IMR-90 (cell line): ENCODE results near the gene TNS3. TPM values are rescaled to one million over a fixed set of nuclear protein-coding genes. Genes with fewer than 3 reads are reported as not detected.

Source experiments
- ATAC-seq: fragments of 200-7000 bp; cut with Tn5 transposase; 2 replicates; pipeline ENCODE4 v1.9.1; 2020; ENCODE audit warnings: low read depth, mild to moderate bottlenecking, moderate library complexity
- BruUV-seq: library from RNA; stranded (reverse); fragments of 400-500 nt; replicated peaks from 2 replicates; lab custom pipeline; 2021; lab: Mats Ljungman, UMichigan
- CTCF ChIA-PET: fragments of 300-600 bp; formaldehyde crosslinking; extraction: SDS; loops from one replicate; lab custom pipeline; 2021; ENCODE audit warnings: antibody characterized with exemption; lab: Yijun Ruan, JAX
- POLR2A ChIA-PET: fragments of 300-600 bp; sonication (Branson Sonifier 250); formaldehyde crosslinking; loops from one replicate; lab custom pipeline; 2022; ENCODE audit warnings: antibody characterized with exemption; ENCODE audit not compliant: unreplicated experiment; lab: Charles Lee
- DNase-seq: peaks from one replicate; pipeline ENCODE4 v3.0.0; 2013
- H2AFZ ChIP-seq: replicated peaks from 2 replicates; pipeline ENCODE3; 2013; ENCODE audit warnings: low read length, mild to moderate bottlenecking; ENCODE audit not compliant: poor library complexity
- H2AK5ac ChIP-seq: 2 replicates; pipeline ENCODE4 v1.6.1; 2013; ENCODE audit warnings: low read depth, low read length, inconsistent platforms
- H2AK9ac ChIP-seq: replicated peaks from 2 replicates; pipeline ENCODE3; 2013; ENCODE audit warnings: mild to moderate bottlenecking, low read depth, low read length, moderate library complexity; ENCODE audit not compliant: poor library complexity
- H2BK120ac ChIP-seq: 2 replicates; pipeline ENCODE4 v1.6.1; 2013; ENCODE audit warnings: low read depth, low read length, inconsistent platforms
- H2BK15ac ChIP-seq: 3 replicates; pipeline ENCODE4 v1.6.1; 2013; ENCODE audit warnings: low read depth, low read length, inconsistent platforms
- H2BK20ac ChIP-seq: 2 replicates; pipeline ENCODE4 v1.6.1; 2013; ENCODE audit warnings: low read depth, mild to moderate bottlenecking, inconsistent platforms, low read length, moderate library complexity
- H2BK5ac ChIP-seq: 2 replicates; pipeline ENCODE4 v1.6.1; 2013; ENCODE audit warnings: mild to moderate bottlenecking, low read depth, low read length, inconsistent platforms; ENCODE audit not compliant: poor library complexity, severe bottlenecking
- H3K14ac ChIP-seq: replicated peaks from 2 replicates; pipeline ENCODE4 v1.6.1; 2013; ENCODE audit warnings: low read depth, low read length, inconsistent platforms
- H3K18ac ChIP-seq: 2 replicates; pipeline ENCODE4 v1.6.1; 2013; ENCODE audit warnings: low read depth, low read length, control low read depth
- H3K23ac ChIP-seq: 2 replicates; pipeline ENCODE4 v1.6.1; 2013; ENCODE audit warnings: low read depth, low read length, inconsistent platforms
- H3K27ac ChIP-seq: 2 replicates; pipeline ENCODE4 v1.5.1; 2013; ENCODE audit warnings: mild to moderate bottlenecking, control low read depth, low read length; ENCODE audit not compliant: insufficient read depth
- H3K27me3 ChIP-seq: 2 replicates; pipeline ENCODE4 v1.6.1; 2013; ENCODE audit warnings: low read length; ENCODE audit not compliant: control insufficient read depth, insufficient read depth
- H3K36me3 ChIP-seq: 2 replicates; pipeline ENCODE4 v1.6.1; 2013; ENCODE audit warnings: low read length, mixed read lengths; ENCODE audit not compliant: control insufficient read depth, insufficient read depth
- H3K4ac ChIP-seq: 2 replicates; pipeline ENCODE4 v1.6.1; 2013; ENCODE audit warnings: low read depth, low read length, inconsistent platforms
- H3K4me1 ChIP-seq: 2 replicates; pipeline ENCODE4 v1.6.1; 2013; ENCODE audit warnings: low read length, mixed read lengths; ENCODE audit not compliant: control insufficient read depth, insufficient read depth
- H3K4me2 ChIP-seq: 2 replicates; pipeline ENCODE4 v1.6.1; 2013; ENCODE audit warnings: low read depth, mild to moderate bottlenecking, control low read depth, low read length, moderate library complexity
- H3K4me3 ChIP-seq: 2 replicates; pipeline ENCODE4 v1.5.1; 2013; ENCODE audit warnings: low read depth, mild to moderate bottlenecking, control low read depth, low read length, moderate library complexity; ENCODE audit not compliant: insufficient read depth
- H3K56ac ChIP-seq: 2 replicates; pipeline ENCODE4 v1.6.1; 2013; ENCODE audit warnings: low read length, inconsistent platforms; ENCODE audit not compliant: insufficient read depth; ENCODE audit errors: extremely low read depth
- H3K79me1 ChIP-seq, 2 experiments: 2 replicates each; pipeline ENCODE4 v1.6.1; 2013; ENCODE audit warnings: low read length in 2 of 2, inconsistent platforms in 1 of 2, low read depth in 1 of 2
- H3K9ac ChIP-seq: 2 replicates; pipeline ENCODE4 v1.6.1; 2013; ENCODE audit warnings: low read depth, low read length, control low read depth
- H3K9me1 ChIP-seq: 2 replicates; pipeline ENCODE4 v1.6.1; 2013; ENCODE audit warnings: low read length, inconsistent platforms; ENCODE audit not compliant: insufficient read depth
- H3K9me3 ChIP-seq: 2 replicates; pipeline ENCODE4 v1.6.1; 2013; ENCODE audit warnings: low read length; ENCODE audit not compliant: control insufficient read depth, insufficient read depth
- H4K20me1 ChIP-seq: 2 replicates; pipeline ENCODE4 v1.6.1; 2013; ENCODE audit warnings: low read length, inconsistent platforms; ENCODE audit not compliant: insufficient read depth
- H4K5ac ChIP-seq: 2 replicates; pipeline ENCODE4 v1.6.1; 2013; ENCODE audit warnings: mild to moderate bottlenecking, low read depth, low read length, control low read depth
- H4K8ac ChIP-seq, 2 experiments: 2 replicates each; pipeline ENCODE4 v1.6.1; 2013; ENCODE audit warnings: low read depth in 2 of 2, low read length in 2 of 2, control low read depth in 1 of 2, inconsistent platforms in 1 of 2
- H4K91ac ChIP-seq: 2 replicates; pipeline ENCODE4 v1.6.1; 2013; ENCODE audit warnings: low read depth, low read length, inconsistent platforms; ENCODE audit not compliant: insufficient read depth
- BHLHE40 ChIP-seq: fragments of 150-350 bp; IDR thresholded peaks from 2 replicates; pipeline ENCODE4 v1.6.1; 2016; ENCODE audit warnings: mild to moderate bottlenecking, low read depth, low read length
- CEBPB ChIP-seq: IDR thresholded peaks from 2 replicates; pipeline ENCODE4 v1.6.1; 2012; ENCODE audit warnings: low read depth, low read length, improper control_type of control experiment
- CHD1 ChIP-seq: IDR thresholded peaks from 2 replicates; pipeline ENCODE4 v1.6.1; 2012; ENCODE audit warnings: low read depth, low read length, improper control_type of control experiment
- CTCF ChIP-seq: conservative IDR thresholded peaks from 2 replicates; pipeline ENCODE4 v1.5.1; 2012; ENCODE audit warnings: mild to moderate bottlenecking, low read depth, low read length, improper control_type of control experiment
- ELK1 ChIP-seq: fragments of 150-350 bp; IDR thresholded peaks from 2 replicates; pipeline ENCODE4 v1.6.1; 2016; ENCODE audit warnings: low read depth, mild to moderate bottlenecking, low read length, moderate library complexity, borderline replicate concordance
- FOS ChIP-seq: fragments of 150-350 bp; IDR thresholded peaks from 2 replicates; pipeline ENCODE4 v1.6.1; 2016; ENCODE audit warnings: low read depth, low read length
- MAFK ChIP-seq: IDR thresholded peaks from 2 replicates; pipeline ENCODE4 v1.6.1; 2012; ENCODE audit warnings: low read depth, low read length, improper control_type of control experiment
- MAZ ChIP-seq: IDR thresholded peaks from 2 replicates; pipeline ENCODE4 v1.6.1; 2012; ENCODE audit warnings: low read depth, mild to moderate bottlenecking, low read length, improper control_type of control experiment, moderate library complexity, borderline replicate concordance
- MXI1 ChIP-seq: IDR thresholded peaks from 2 replicates; pipeline ENCODE4 v1.6.1; 2012; ENCODE audit warnings: low read depth, mild to moderate bottlenecking, low read length, moderate library complexity, borderline replicate concordance
- NFE2L2 ChIP-seq: fragments of 150-350 bp; IDR thresholded peaks from 2 replicates; pipeline ENCODE4 v1.6.1; 2016; ENCODE audit warnings: low read depth, mild to moderate bottlenecking, low read length
- POLR2A ChIP-seq: IDR thresholded peaks from 2 replicates; pipeline ENCODE4 v1.6.1; 2012; ENCODE audit warnings: mild to moderate bottlenecking, low read depth, low read length
- RAD21 ChIP-seq: IDR thresholded peaks from 2 replicates; pipeline ENCODE4 v1.6.1; 2012; ENCODE audit warnings: low read length, improper control_type of control experiment
- RCOR1 ChIP-seq: IDR thresholded peaks from 2 replicates; pipeline ENCODE4 v1.6.1; 2012; ENCODE audit warnings: mild to moderate bottlenecking, low read length, improper control_type of control experiment; ENCODE audit not compliant: insufficient replicate concordance
- RFX5 ChIP-seq: IDR thresholded peaks from 2 replicates; pipeline ENCODE4 v1.8.0; 2012; ENCODE audit warnings: low read depth, mild to moderate bottlenecking, low read length, moderate library complexity
- SMC3 ChIP-seq: fragments of 150-350 bp; IDR thresholded peaks from 2 replicates; pipeline ENCODE4 v1.6.1; 2016; ENCODE audit warnings: low read depth, mild to moderate bottlenecking, antibody characterized with exemption, low read length, moderate library complexity
- USF2 ChIP-seq: fragments of 150-350 bp; IDR thresholded peaks from 2 replicates; pipeline ENCODE4 v1.6.1; 2017; ENCODE audit warnings: mild to moderate bottlenecking, antibody characterized with exemption, low read length, low read depth
- WGBS, 2 experiments: methylation state at CpG; one replicate each; pipeline versions ENCODE4 v1.1.5 to v1.1.7; 2013; ENCODE audit warnings: missing lambda C conversion rate in 2 of 2; ENCODE audit not compliant: insufficient read length in 1 of 2; ENCODE audit errors: extremely low coverage in 2 of 2; 5-methylcytosine and 5-hydroxymethylcytosine counted together
- dilution Hi-C: fragments of 300-500 bp; cut with HindIII; formaldehyde crosslinking; loops from one replicate; pipeline ENCODE4 v1.14.3; 2018; ENCODE audit warnings: low sequenced_read_pairs; ENCODE audit not compliant: unreplicated experiment
- in situ Hi-C: fragments of 300-500 bp; cut with MboI; formaldehyde crosslinking; loops from 3 replicates; pipeline ENCODE4 v1.14.3; 2019; ENCODE audit warnings: low sequenced_read_pairs, inconsistent platforms, mixed read lengths
- intact Hi-C: fragments of 100-400 bp; cut with micrococcal nuclease; formaldehyde crosslinking; loops from 2 replicates; pipeline ENCODE4 v1.10.0; 2022
- polyA plus RNA-seq, 3 experiments: library from polyadenylated mRNA; depleted of rRNA; stranded (reverse); fragments of >200 nt; gene quantifications; 2 replicates each; pipeline ENCODE4 v1.2.3, GENCODE V29; 2012; ENCODE audit warnings: low replicate concordance in 1 of 3
- total RNA-seq: library from RNA; depleted of rRNA; stranded (reverse); fragments of >200 nt; gene quantifications from 2 replicates; pipeline ENCODE4 v1.2.3, GENCODE V29; 2012

TNS3 gene
- total and polyA plus RNA-seq, 2 of the 4 experiments (the other 2 are of a cell fraction) = 64.3 to 79.2 TPM

- no peak overlapping the region for H3K56ac ChIP-seq
- in situ Hi-C loops = no loop called here
- no peak overlapping the region for H3K4me3 ChIP-seq
- ChIA-PET POLR2A (interaction anchor here (0.6 kb wide), 1 partner anchor 158 kb away, joined by 6 read pairs; no protein-coding TSS in a partner anchor), CTCF (no interaction called here)
- no peak overlapping the region for H4K91ac ChIP-seq
- no peak overlapping the region for H2BK5ac ChIP-seq
- TF ChIP-seq BHLHE40 = no peak
- no peak for TF ChIP-seq FOS
- no peak for TF ChIP-seq MAFK
- no peak for TF ChIP-seq POLR2A
- no peak for TF ChIP-seq RAD21
- TF ChIP-seq CEBPB = no peak
- TF ChIP-seq NFE2L2 = no peak
- no peak for TF ChIP-seq CHD1
- TF ChIP-seq MAZ = no peak
- no peak for TF ChIP-seq MXI1
- no peak for TF ChIP-seq RCOR1
- TF ChIP-seq RFX5 = no peak
- TF ChIP-seq USF2 = no peak
- TF ChIP-seq CTCF = no peak
- no peak for TF ChIP-seq SMC3
- no peak for TF ChIP-seq ELK1
- peaks cover 15 to 67% of the 10 kb centered on the region in 2 experiments for H3K79me1 ChIP-seq
- no peaks in the 10 kb centered on the region for H3K9me3 ChIP-seq
- peaks cover 26% of the 10 kb centered on the region; the same call in 1 of the 2 replicates for H3K9me1 ChIP-seq
- H4K5ac ChIP-seq = no peak overlapping the region
- H3K18ac ChIP-seq = no peak overlapping the region
- H4K8ac ChIP-seq = no peak overlapping the region
- H2AK9ac ChIP-seq = no peak overlapping the region
- peaks cover 52% of the 10 kb centered on the region for H3K36me3 ChIP-seq
- H4K20me1 ChIP-seq = peaks cover 18% of the 10 kb centered on the region; the same call in 1 of the 2 replicates
- H2AFZ ChIP-seq = no peak overlapping the region
- H3K14ac ChIP-seq = no peak overlapping the region
- no peak overlapping the region for H2BK15ac ChIP-seq
- no peak overlapping the region for H2AK5ac ChIP-seq
- H2BK120ac ChIP-seq = no peak overlapping the region
- no peak overlapping the region for H2BK20ac ChIP-seq
- H3K27me3 ChIP-seq = no peaks in the 10 kb centered on the region
- DNase-seq (no peak), ATAC-seq (no peak)
- no peak overlapping the region for H3K9ac ChIP-seq
- H3K27ac ChIP-seq = no peak overlapping the region
- intact Hi-C loops = no loop called here
- H3K23ac ChIP-seq = no peak overlapping the region
- no peak overlapping the region for H3K4me2 ChIP-seq
- BruUV-seq = no TSS peak
- WGBS, 2 experiments = no CpG with 5 or more reads among the region's 2 CpGs
- dilution Hi-C loops = no loop called here
- peaks cover under 1% of the 10 kb centered on the region; the same call in 1 of the 2 replicates for H3K4me1 ChIP-seq
- H3K4ac ChIP-seq = no peak overlapping the region
These were observed 181.9 kb downstream of the TNS3 start for GRCh38 chr7:47400001-47400400.
